GM12864 (cell line): ENCODE measurements around the gene STK33.

ENCODE experiments used
- DNase-seq: peaks from one replicate; pipeline ENCODE4 v3.0.0-alpha.2; 2011; ENCODE audit warnings: low read depth
- H3K4me3 ChIP-seq: 2 replicates; pipeline ENCODE4 v1.5.1; 2011; ENCODE audit warnings: mild to moderate bottlenecking, low read depth, low read length, control low read depth
- CTCF ChIP-seq: IDR thresholded peaks from 2 replicates; pipeline ENCODE4 v1.5.1; 2011; ENCODE audit warnings: low read depth, mild to moderate bottlenecking, moderate library complexity, low read length, control low read depth, inconsistent platforms; ENCODE audit errors: missing control alignments

Gene STK33

DNA sequence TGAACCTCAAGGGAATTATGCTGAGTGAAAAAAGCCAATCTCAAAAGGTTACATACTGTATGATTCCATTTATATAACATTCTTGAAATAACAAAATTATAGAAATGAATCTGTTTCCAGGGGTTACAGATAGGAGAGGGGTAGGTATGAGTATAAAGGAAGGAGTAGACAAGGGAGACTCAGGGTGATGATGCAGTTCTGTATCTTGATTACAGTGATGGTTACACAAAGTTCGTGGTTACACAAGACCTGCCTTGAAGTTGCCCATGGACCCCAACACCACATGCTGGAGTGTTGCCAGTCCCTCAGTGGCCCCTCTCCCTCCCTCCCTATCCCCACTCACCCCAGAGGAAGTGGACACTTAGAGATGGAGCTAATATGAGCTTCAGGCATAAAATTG is 20.3 kb downstream of the STK33 start:
- no peak for DNase-seq
- H3K4me3 ChIP-seq = no peak overlapping the region
- TF ChIP-seq CTCF = no peak

GRCh38 chr11:8567602-8568198 is 26.3 kb downstream of the STK33 start:
- H3K4me3 ChIP-seq = no peak overlapping the region
- DNase-seq = no peak
- no peak for TF ChIP-seq CTCF

DNA sequence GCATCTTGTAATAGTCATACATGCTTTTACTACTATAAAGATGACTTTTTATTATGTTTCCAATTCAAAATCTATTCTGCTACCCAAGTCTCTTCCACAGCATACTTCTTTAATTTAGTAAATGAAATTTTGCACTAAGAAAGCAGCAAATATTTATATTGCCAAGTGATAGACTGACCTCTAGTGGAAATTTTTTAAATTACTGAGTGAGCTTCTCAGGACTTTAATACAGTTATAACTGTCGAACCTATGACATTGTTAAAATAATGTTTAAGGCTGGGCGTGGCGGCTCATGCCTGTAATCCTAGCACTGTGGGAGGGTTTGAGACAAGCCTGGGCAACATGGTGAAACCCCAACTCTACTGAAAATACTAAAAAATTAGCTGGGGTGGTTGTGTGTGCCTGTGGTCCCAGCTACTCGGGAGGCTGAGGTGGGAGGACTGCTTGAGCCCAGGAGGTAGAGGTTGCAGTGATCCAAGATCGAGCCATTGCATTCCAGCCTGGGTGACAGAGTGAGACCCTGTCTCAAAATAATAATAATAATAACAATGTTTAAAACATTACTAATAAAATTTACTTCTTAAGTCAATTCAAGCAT is 27.3 kb downstream of the STK33 start:
- no peak overlapping the region for H3K4me3 ChIP-seq
- TF ChIP-seq CTCF = peak; percentile 22
- DNase-seq = no peak

- no peak for TF ChIP-seq CTCF
- no peak for DNase-seq
- H3K4me3 ChIP-seq = no peak overlapping the region
Observed at GRCh38 chr11:8564526-8564925, 29.5 kb downstream of the STK33 start.

- no peak overlapping the region for H3K4me3 ChIP-seq
- DNase-seq = no peak
- no peak for TF ChIP-seq CTCF
Observed at GRCh38 chr11:8561461-8561860, 32.6 kb downstream of the STK33 start.

DNA sequence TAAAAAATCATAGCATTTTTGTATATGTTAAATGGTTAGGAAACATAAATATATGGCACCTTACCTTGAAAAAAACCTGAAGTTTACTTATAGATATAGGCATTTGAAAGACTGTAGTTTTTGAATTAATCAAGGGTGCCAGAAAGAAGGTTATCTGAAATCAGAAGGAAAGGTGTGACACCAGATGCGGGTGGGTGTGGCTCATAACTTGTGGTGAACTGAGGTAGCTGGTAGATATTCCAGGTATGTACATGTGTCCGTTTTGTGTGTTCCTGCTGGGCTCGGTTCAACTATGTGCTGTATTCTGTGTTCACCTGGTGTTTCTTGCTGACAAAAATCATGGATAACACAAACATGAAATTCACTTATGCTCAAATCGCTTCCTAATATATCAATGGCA is 35.6 kb downstream of the STK33 start:
- H3K4me3 ChIP-seq = no peak overlapping the region
- DNase-seq = no peak
- TF ChIP-seq CTCF = no peak

DNA sequence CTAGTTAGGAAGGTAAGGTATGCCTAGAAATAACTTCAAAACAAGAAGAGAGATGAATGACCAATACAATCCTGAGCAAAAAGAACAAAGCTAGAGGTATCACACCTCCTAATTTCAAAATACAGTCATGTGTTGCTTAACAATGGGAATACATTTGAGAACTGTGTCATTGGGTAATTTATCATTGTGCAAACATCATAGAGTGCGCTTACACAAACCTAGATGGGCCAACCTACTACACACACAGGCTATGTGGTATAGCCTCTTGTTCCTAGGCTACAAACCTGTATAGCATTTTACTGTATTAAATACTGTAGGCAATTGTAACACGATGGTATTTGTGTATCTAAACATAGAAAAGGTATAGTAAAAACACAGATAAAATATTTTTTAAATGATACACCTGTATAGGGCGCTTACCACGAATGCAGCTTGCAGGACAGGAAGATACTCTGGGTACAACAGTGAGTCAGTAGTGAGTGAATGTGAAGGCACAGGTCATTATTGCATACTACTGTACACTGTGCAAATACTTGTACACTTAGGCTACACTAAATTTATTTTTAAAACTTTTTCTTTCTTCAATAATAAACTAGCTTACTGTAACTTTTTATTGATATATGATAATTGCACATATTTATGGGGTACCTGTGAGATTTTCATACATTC is 48.2 kb downstream of the STK33 start:
- TF ChIP-seq CTCF = no peak
- no peak overlapping the region for H3K4me3 ChIP-seq
- no peak for DNase-seq
